Keratinocyte (primary cell): Measurements from ENCODE around the gene ZIC5.

Experiments used
- CTCF ChIP-seq, 3 experiments: IDR thresholded peaks in 1 of 3; conservative IDR thresholded peaks in 1 of 3; optimal IDR thresholded peaks in 1 of 3; 2 replicates in 2 of 3; 3 replicates in 1 of 3; pipeline versions ENCODE3 to v1.5.1; 2011; ENCODE audit warnings: low read length in 3 of 3, mild to moderate bottlenecking in 3 of 3, moderate library complexity in 2 of 3, control low read depth in 1 of 3, inconsistent platforms in 1 of 3; ENCODE audit not compliant: insufficient read depth in 2 of 3; ENCODE audit errors: extremely low read depth in 1 of 3
- EZH2 ChIP-seq: IDR thresholded peaks from one replicate; pipeline ENCODE4 v1.6.1; 2012; ENCODE audit warnings: inconsistent platforms, mild to moderate bottlenecking, low read length, moderate library complexity

GRCh38 chr13:99960663-99961311 lies 10.8 kb downstream of the ZIC5 start:
- TF ChIP-seq CTCF (optimal IDR thresholded peaks at IDR 0.05 in 1 of 3, IDR thresholded peaks at IDR 0.05 in 1 of 3, conservative IDR thresholded peaks at IDR 0.05 in 1 of 3; ENCODE audit: extremely low read depth in 1 of 3, insufficient read depth in 2 of 3, low read length in 3 of 3), result no peak
- no peak for TF ChIP-seq EZH2
